HCT116 (cell line): ENCODE results near the gene TMEM144. TPM values are rescaled to one million over a fixed set of nuclear protein-coding genes. Genes with fewer than 3 reads are reported as not detected.

Experiments
- ATAC-seq: fragments of 200-7000 bp; cut with Tn5 transposase; 2 replicates; pipeline ENCODE4 v1.9.1; 2020; ENCODE audit warnings: mild to moderate bottlenecking, moderate library complexity
- BruUV-seq: library from RNA; stranded (reverse); fragments of 400-500 nt; replicated peaks from 2 replicates; lab custom pipeline; 2021; lab: Mats Ljungman, UMichigan
- CTCF ChIA-PET: fragments of 300-600 bp; sonication (Branson Sonifier 250); formaldehyde crosslinking; loops from one replicate; lab custom pipeline; 2021; ENCODE audit warnings: antibody characterized with exemption; lab: Charles Lee
- POLR2A ChIA-PET: fragments of 300-600, 350-600 bp; sonication (Branson Sonifier 250); formaldehyde crosslinking; loops from one replicate; lab custom pipeline; 2021; ENCODE audit warnings: antibody characterized with exemption; lab: Charles Lee
- RAD21 ChIA-PET, 2 experiments: fragments of 300-600 bp; sonication (Branson Sonifier 250); formaldehyde crosslinking; loops; one replicate each; lab custom pipeline; 2023; ENCODE audit warnings: low total read pairs in 2 of 2; ENCODE audit not compliant: uncharacterized antibody in 2 of 2, unreplicated experiment in 2 of 2, low non-redundant PET in 1 of 2; lab: Charles Lee
- DNase-seq: peaks from one replicate; pipeline ENCODE4 v3.0.0-alpha.2; 2010; ENCODE audit warnings: low read depth, low spot score
- H2AFZ ChIP-seq: fragments of 200-600 bp; shearing (Covaris generic), sonication (generic); 2 replicates; pipeline ENCODE4 v1.6.1; 2017; ENCODE audit warnings: low read depth, mixed run types, mixed read lengths, antibody characterized with exemption, low read length; ENCODE audit not compliant: poor library complexity, severe bottlenecking
- H3K27ac ChIP-seq: 2 replicates; pipeline ENCODE4 v1.5.1; 2012; ENCODE audit warnings: low read depth, low read length
- H3K27me3 ChIP-seq: fragments of 200-600 bp; sonication (generic); 2 replicates; pipeline ENCODE4 v1.6.1; 2016; ENCODE audit warnings: mixed run types, low read length, mixed read lengths; ENCODE audit not compliant: insufficient read depth
- H3K36me3 ChIP-seq, 2 experiments: fragments of 200-500 bp in 1 of 2; fragments of 200-600 bp in 1 of 2; sonication (Bioruptor generic) in 1 of 2; sonication (generic) in 1 of 2; 2 replicates each; pipeline versions ENCODE4 v1.5.1 to v1.6.1; 2014 to 2016; ENCODE audit warnings: low read length in 2 of 2, inconsistent platforms in 1 of 2, mixed read lengths in 1 of 2, mixed run types in 1 of 2; ENCODE audit not compliant: insufficient read depth in 2 of 2, control insufficient read depth in 1 of 2
- H3K4me1 ChIP-seq, 2 experiments: fragments of 200-600 bp in 1 of 2; sonication (generic) in 1 of 2; 2 replicates each; pipeline versions ENCODE4 v1.5.1 to v1.6.1; 2012 to 2017; ENCODE audit warnings: low read length in 2 of 2, inconsistent platforms in 1 of 2, mild to moderate bottlenecking in 1 of 2, mixed read lengths in 1 of 2, mixed run types in 1 of 2, moderate library complexity in 1 of 2; ENCODE audit not compliant: insufficient read depth in 2 of 2, control insufficient read depth in 1 of 2
- H3K4me2 ChIP-seq: fragments of 200-600 bp; sonication (generic); 2 replicates; pipeline ENCODE4 v1.6.1; 2017; ENCODE audit warnings: mixed run types, low read length, mixed read lengths
- H3K4me3 ChIP-seq, 2 experiments: fragments of 200-600 bp in 1 of 2; sonication (generic) in 1 of 2; replicated peaks in 1 of 2; 2 replicates each; pipeline ENCODE4 v1.5.1; 2011 to 2016; ENCODE audit warnings: low read length in 2 of 2, control low read depth in 1 of 2, low read depth in 1 of 2, mild to moderate bottlenecking in 1 of 2, mixed read lengths in 1 of 2, mixed run types in 1 of 2
- H3K79me2 ChIP-seq: fragments of 200-600 bp; sonication (generic); 2 replicates; pipeline ENCODE4 v1.6.1; 2017; ENCODE audit warnings: mild to moderate bottlenecking, mixed run types, low read length, moderate library complexity, mixed read lengths; ENCODE audit not compliant: insufficient read depth
- H3K9ac ChIP-seq: fragments of 200-600 bp; sonication (generic); 2 replicates; pipeline ENCODE4 v1.6.1; 2016; ENCODE audit warnings: low read length, mixed read lengths
- H3K9me2 ChIP-seq: fragments of 200-600 bp; sonication (generic), shearing (Covaris generic); 2 replicates; pipeline ENCODE4 v1.6.1; 2017; ENCODE audit warnings: mixed run types, mild to moderate bottlenecking, moderate library complexity; ENCODE audit not compliant: insufficient read depth
- H3K9me3 ChIP-seq, 2 experiments: fragments of 200-500 bp in 1 of 2; fragments of 200-600 bp in 1 of 2; sonication (Bioruptor generic) in 1 of 2; sonication (generic) in 1 of 2; 2 replicates each; pipeline ENCODE4 v1.6.1; 2014 to 2017; ENCODE audit warnings: low read length in 2 of 2, mixed read lengths in 2 of 2, inconsistent platforms in 1 of 2, low read depth in 1 of 2, mild to moderate bottlenecking in 1 of 2, mixed run types in 1 of 2, moderate library complexity in 1 of 2; ENCODE audit not compliant: control insufficient read depth in 1 of 2, insufficient read depth in 1 of 2
- H4K20me1 ChIP-seq: fragments of 200-600 bp; sonication (generic), shearing (Covaris generic); 2 replicates; pipeline ENCODE4 v1.6.1; 2017; ENCODE audit warnings: mixed run types, mild to moderate bottlenecking, moderate library complexity; ENCODE audit not compliant: insufficient read depth
- EZH2phosphoT487 ChIP-seq: fragments of 200-600 bp; IDR thresholded peaks from 2 replicates; pipeline ENCODE4 v1.6.1; 2018; ENCODE audit warnings: antibody characterized with exemption, borderline replicate concordance
- TCF7L2 ChIP-seq: IDR thresholded peaks from 2 replicates; pipeline ENCODE4 v1.7.0; 2011; ENCODE audit warnings: borderline replicate concordance, inconsistent platforms; ENCODE audit not compliant: insufficient read depth, insufficient read length; ENCODE audit errors: extremely low read depth
- YY1 ChIP-seq: IDR thresholded peaks from 2 replicates; pipeline ENCODE4 v1.6.1; 2011; ENCODE audit warnings: low read length, low read depth, moderate library complexity, mild to moderate bottlenecking; ENCODE audit not compliant: insufficient replicate concordance; ENCODE audit errors: extremely low read depth
- ZBTB33 ChIP-seq: IDR thresholded peaks from 2 replicates; pipeline ENCODE4 v1.6.1; 2011; ENCODE audit warnings: mild to moderate bottlenecking, low read length, moderate library complexity; ENCODE audit not compliant: insufficient replicate concordance; ENCODE audit errors: extremely low read depth
- intact Hi-C: fragments of 100-400 bp; cut with micrococcal nuclease; formaldehyde crosslinking; loops from 2 replicates; pipeline ENCODE4 v1.10.0; 2022
- total RNA-seq: library from RNA; stranded (reverse); gene quantifications from one replicate; pipeline ENCODE4 v1.2.1, GENCODE V29; 2021; ENCODE audit not compliant: unreplicated experiment
- TF ChIP-seq, protein P1 (sequence below): IDR thresholded peaks from 2 replicates; pipeline ENCODE4 v1.6.1; 2012

TMEM144 gene
- total RNA-seq, 1 experiment from 2014 or later = 12.9 TPM

DNA sequence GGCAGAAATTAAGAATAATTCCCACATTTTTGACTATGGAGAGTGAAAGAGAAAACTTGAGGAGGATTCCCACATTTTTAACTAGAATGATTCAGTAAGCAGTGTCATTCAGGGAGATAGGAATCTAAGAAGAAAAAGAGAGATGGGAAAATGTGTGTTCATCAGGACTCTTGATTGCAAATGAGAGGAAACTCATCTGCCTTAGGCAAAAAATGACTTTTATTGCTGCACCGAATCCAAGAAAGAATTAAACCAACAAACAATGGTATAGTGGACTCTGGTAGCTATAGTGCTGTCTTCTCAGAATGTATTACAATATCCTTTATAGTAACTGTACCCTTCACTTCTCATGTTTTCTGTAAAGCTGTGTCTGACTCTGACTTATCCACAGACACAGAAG lies 15.0 kb upstream of the TMEM144 start:
- BruUV-seq = no TSS peak
- CTCF ChIA-PET = interaction anchor here (1.3 to 3.9 kb wide), 2 partner anchors 9 to 60 kb away, joined by 3 to 27 read pairs; no protein-coding TSS in a partner anchor

More for the DNA sequence above, 15.0 kb upstream of the TMEM144 start:
- Histone ChIP-seq H3K79me2 (no peaks in the 10 kb centered on the region), H3K9me2 (no peaks in the 10 kb centered on the region), H3K4me2 (no peak overlapping the region), H2AFZ (no peak overlapping the region), H3K27ac (no peak overlapping the region), H3K9me3 (no peaks in the 10 kb centered on the region), H3K4me3 (no peak overlapping the region), H3K36me3 (no peaks in the 10 kb centered on the region), H3K9ac (no peak overlapping the region), H4K20me1 (no peaks in the 10 kb centered on the region), H3K27me3 (no peaks in the 10 kb centered on the region), H3K4me1 (no peaks in the 10 kb centered on the region)
- no peak for ATAC-seq
- TF ChIP-seq, protein P1, sequence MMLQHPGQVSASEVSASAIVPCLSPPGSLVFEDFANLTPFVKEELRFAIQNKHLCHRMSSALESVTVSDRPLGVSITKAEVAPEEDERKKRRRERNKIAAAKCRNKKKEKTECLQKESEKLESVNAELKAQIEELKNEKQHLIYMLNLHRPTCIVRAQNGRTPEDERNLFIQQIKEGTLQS = no peak
- TF ChIP-seq EZH2phosphoT487 = no peak
- TF ChIP-seq TCF7L2 = no peak
- TF ChIP-seq ZBTB33 = no peak
- no peak for TF ChIP-seq YY1
- intact Hi-C loops = loop anchor here (10.0 kb wide), 1 partner anchor 430 kb away; no protein-coding TSS in a partner anchor
- POLR2A ChIA-PET = no interaction called here
- RAD21 ChIA-PET = no interaction called here
- DNase-seq = no peak
